ENCODE measurements around the gene RABIF. TPM values are rescaled to one million over a fixed set of nuclear protein-coding genes. Genes with fewer than 3 reads are reported as not detected.

The RABIF gene
- total and polyA plus RNA-seq, 10 of the 15 experiments (the other 5 are each of a cell fraction or from before 2014, with no cell fraction given) = 4.7 to 18.2 (median 8.8) TPM

DNA sequence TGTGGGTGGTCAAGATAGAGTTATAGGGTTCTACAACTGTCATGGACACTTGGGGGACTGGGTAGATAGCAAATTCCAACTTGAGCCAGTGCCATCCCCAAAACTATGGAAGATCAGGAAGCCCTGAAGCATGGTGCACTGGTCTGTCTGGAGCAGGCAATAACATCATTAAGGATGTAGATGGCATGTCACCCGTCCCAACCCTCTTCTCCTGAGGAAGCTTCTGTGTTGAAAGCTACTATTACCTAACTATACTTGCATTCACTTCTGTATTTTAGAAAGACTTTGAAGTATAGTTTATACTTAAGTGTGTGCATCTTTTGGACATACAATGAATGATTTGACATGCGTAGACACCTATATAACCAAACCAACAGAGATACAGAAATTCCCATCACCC is 32.9 kb downstream of the RABIF start (continued):
- TF ChIP-seq, protein P1, sequence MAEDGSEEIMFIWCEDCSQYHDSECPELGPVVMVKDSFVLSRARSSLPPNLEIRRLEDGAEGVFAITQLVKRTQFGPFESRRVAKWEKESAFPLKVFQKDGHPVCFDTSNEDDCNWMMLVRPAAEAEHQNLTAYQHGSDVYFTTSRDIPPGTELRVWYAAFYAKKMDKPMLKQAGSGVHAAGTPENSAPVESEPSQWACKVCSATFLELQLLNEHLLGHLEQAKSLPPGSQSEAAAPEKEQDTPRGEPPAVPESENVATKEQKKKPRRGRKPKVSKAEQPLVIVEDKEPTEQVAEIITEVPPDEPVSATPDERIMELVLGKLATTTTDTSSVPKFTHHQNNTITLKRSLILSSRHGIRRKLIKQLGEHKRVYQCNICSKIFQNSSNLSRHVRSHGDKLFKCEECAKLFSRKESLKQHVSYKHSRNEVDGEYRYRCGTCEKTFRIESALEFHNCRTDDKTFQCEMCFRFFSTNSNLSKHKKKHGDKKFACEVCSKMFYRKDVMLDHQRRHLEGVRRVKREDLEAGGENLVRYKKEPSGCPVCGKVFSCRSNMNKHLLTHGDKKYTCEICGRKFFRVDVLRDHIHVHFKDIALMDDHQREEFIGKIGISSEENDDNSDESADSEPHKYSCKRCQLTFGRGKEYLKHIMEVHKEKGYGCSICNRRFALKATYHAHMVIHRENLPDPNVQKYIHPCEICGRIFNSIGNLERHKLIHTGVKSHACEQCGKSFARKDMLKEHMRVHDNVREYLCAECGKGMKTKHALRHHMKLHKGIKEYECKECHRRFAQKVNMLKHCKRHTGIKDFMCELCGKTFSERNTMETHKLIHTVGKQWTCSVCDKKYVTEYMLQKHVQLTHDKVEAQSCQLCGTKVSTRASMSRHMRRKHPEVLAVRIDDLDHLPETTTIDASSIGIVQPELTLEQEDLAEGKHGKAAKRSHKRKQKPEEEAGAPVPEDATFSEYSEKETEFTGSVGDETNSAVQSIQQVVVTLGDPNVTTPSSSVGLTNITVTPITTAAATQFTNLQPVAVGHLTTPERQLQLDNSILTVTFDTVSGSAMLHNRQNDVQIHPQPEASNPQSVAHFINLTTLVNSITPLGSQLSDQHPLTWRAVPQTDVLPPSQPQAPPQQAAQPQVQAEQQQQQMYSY (CRISPR knock-in tag; IDR thresholded peaks at IDR 0.05) = no peak

GRCh38 chr1:202854787-202855186 is 34.2 kb downstream of the RABIF start:
- 64% methylated on average over 8 of the region's 8 CpGs for WGBS (ENCODE audit: insufficient coverage, insufficient replicate concordance, low lambda C conversion rate, missing lambda C conversion rate)
- Histone ChIP-seq H3K4me3 (no peak overlapping the region), H3K27me3 (replicated peaks in 1 of 2; ENCODE audit: control insufficient read depth in 2 of 2, insufficient read depth in 2 of 2, low read length in 1 of 2) (peaks cover 0 to 1% of the 10 kb centered on the region in 2 experiments; a peak in 1 of 4 replicates), H3K36me3 (ENCODE audit: control insufficient read depth in 2 of 2, insufficient read depth in 2 of 2, low read length in 1 of 2) (no peaks in the 10 kb centered on the region), H3K4me1 (ENCODE audit: control insufficient read depth, insufficient read depth, low read length) (peaks cover 4% of the 10 kb centered on the region; the same call in 1 of the 2 replicates), H3K9me3 (replicated peaks; ENCODE audit: control insufficient read depth, insufficient read depth, low read length) (no peaks in the 10 kb centered on the region), H3K27ac (ENCODE audit: control insufficient read depth, insufficient read depth) (no peak overlapping the region), H3K79me2 (ENCODE audit: control insufficient read depth, insufficient read depth, low read length) (no peaks in the 10 kb centered on the region), H3K9ac (ENCODE audit: control insufficient read depth, insufficient read depth, low read length) (no peak overlapping the region), H4K20me1 (ENCODE audit: control insufficient read depth, insufficient read depth) (no peaks in the 10 kb centered on the region), H3K4me2 (ENCODE audit: control insufficient read depth, insufficient read depth) (no peak overlapping the region), H2AFZ (ENCODE audit: control insufficient read depth, low read depth, low read length) (no peak overlapping the region)
- in situ Hi-C loops (cut with MboI) = no loop called here
- FAIRE-seq = no peak
- BruUV-seq (replicated peaks) = no TSS peak
- ChIA-PET RAD21 (ENCODE audit: unreplicated experiment) (no interaction called here), CTCF (interaction anchor here (1.2 kb wide), 1 partner anchor 24 kb away, joined by 3 read pairs; no protein-coding TSS in a partner anchor), POLR2A (no interaction called here), SMC1A (ENCODE audit: uncharacterized antibody, unreplicated experiment) (no interaction called here)
- intact Hi-C loops (cut with micrococcal nuclease; ENCODE audit: unreplicated experiment) = no loop called here
- no peak for ATAC-seq
- DNase-seq (ENCODE audit: low read depth, low spot score) = no peak
- no peak for TF ChIP-seq MTA2 (IDR thresholded peaks at IDR 0.05; ENCODE audit: low read depth)
- TF ChIP-seq POLR2AphosphoS2 (IDR thresholded peaks at IDR 0.05; ENCODE audit: low read depth, low read length) = no peak
- TF ChIP-seq, protein P1 (CRISPR knock-in tag; IDR thresholded peaks at IDR 0.05) = no peak
- no peak for TF ChIP-seq SP1 (IDR thresholded peaks at IDR 0.05; ENCODE audit: low read depth, low read length)
- TF ChIP-seq SIX5 (IDR thresholded peaks at IDR 0.05; ENCODE audit: low read depth, low read length, severe bottlenecking) = no peak
- no peak for TF ChIP-seq POU2F2 (IDR thresholded peaks at IDR 0.05; ENCODE audit: borderline replicate concordance, low read depth, low read length)
- no peak for TF ChIP-seq CREM (IDR thresholded peaks at IDR 0.05; ENCODE audit: low read depth)
- no peak for TF ChIP-seq SUPT20H (IDR thresholded peaks at IDR 0.05; ENCODE audit: borderline replicate concordance, control insufficient read depth, low read depth, low read length)
- no peak for TF ChIP-seq IRF5 (IDR thresholded peaks at IDR 0.05; ENCODE audit: borderline replicate concordance)
- TF ChIP-seq MYC (IDR thresholded peaks at IDR 0.05; ENCODE audit: insufficient read depth, insufficient read length, insufficient replicate concordance, low read length, severe bottlenecking) = no peak
- no peak for TF ChIP-seq KDM1A (IDR thresholded peaks at IDR 0.05; ENCODE audit: borderline replicate concordance)
- no peak for TF ChIP-seq BCL11A (IDR thresholded peaks at IDR 0.05; ENCODE audit: low read depth, low read length)

Measured in GM12878 (cell line).